Measurements from ENCODE around the gene SPNS2. TPM values are rescaled to one million over a fixed set of nuclear protein-coding genes. Genes with fewer than 3 reads are reported as not detected.

The SPNS2 gene
- total RNA-seq, 4 donors from 2014 or later: 25.1 to 76.3 (median 49.6) TPM

GRCh38 chr17:4584917-4585637 is 86.4 kb downstream of the SPNS2 start:
- H3K9me3 ChIP-seq: no peaks in the 10 kb centered on the region
- peaks cover 49% of the 10 kb centered on the region for H3K27me3 ChIP-seq
- H3K4me1 ChIP-seq: peaks cover 17% of the 10 kb centered on the region
- 49% methylated on average over 18 of the region's 57 CpGs for WGBS
- no peak for TF ChIP-seq POLR2AphosphoS5 (IDR thresholded peaks at IDR 0.05)
- no peaks in the 10 kb centered on the region for H3K36me3 ChIP-seq
- DNase-seq (ENCODE audit: low spot score in 2 of 2): no peak
- H3K27ac ChIP-seq: no peak overlapping the region
- H3K4me3 ChIP-seq: peak overlapping the region; percentile 60

- Histone ChIP-seq H3K27me3 (peaks cover 49% of the 10 kb centered on the region), H3K4me3 (peak overlapping the region; percentile 60), H3K27ac (no peak overlapping the region), H3K9me3 (no peaks in the 10 kb centered on the region), H3K36me3 (no peaks in the 10 kb centered on the region), H3K4me1 (peaks cover 17% of the 10 kb centered on the region)
- DNase-seq (ENCODE audit: low spot score in 2 of 2): no peak
- 84% methylated on average over 7 of the region's 7 CpGs for WGBS
- TF ChIP-seq CTCF (IDR thresholded peaks at IDR 0.05) (no peak), EP300 (IDR thresholded peaks at IDR 0.05) (no peak), POLR2AphosphoS5 (IDR thresholded peaks at IDR 0.05) (no peak), POLR2A (IDR thresholded peaks at IDR 0.05) (no peak)
These were observed 86.9 kb downstream of the SPNS2 start for GRCh38 chr17:4585638-4585994.

GRCh38 chr17:4586043-4586442 is 87.4 kb downstream of the SPNS2 start:
- H3K27me3 ChIP-seq: peaks cover 49% of the 10 kb centered on the region
- no peaks in the 10 kb centered on the region for H3K9me3 ChIP-seq
- no peak for DNase-seq (ENCODE audit: low spot score in 2 of 2)
- H3K36me3 ChIP-seq: no peaks in the 10 kb centered on the region
- H3K27ac ChIP-seq: no peak overlapping the region
- TF ChIP-seq EP300 (IDR thresholded peaks at IDR 0.05) (no peak), POLR2AphosphoS5 (IDR thresholded peaks at IDR 0.05) (no peak), CTCF (IDR thresholded peaks at IDR 0.05) (no peak), POLR2A (IDR thresholded peaks at IDR 0.05) (no peak)
- 86% methylated on average over 9 of the region's 9 CpGs for WGBS
- H3K4me1 ChIP-seq: peaks cover 17% of the 10 kb centered on the region
- H3K4me3 ChIP-seq: no peak overlapping the region

GRCh38 chr17:4587195-4587594 is 88.5 kb downstream of the SPNS2 start:
- Histone ChIP-seq H3K27me3 (peaks cover 38% of the 10 kb centered on the region), H3K9me3 (no peaks in the 10 kb centered on the region), H3K27ac (no peak overlapping the region), H3K36me3 (no peaks in the 10 kb centered on the region), H3K4me1 (peaks cover 17% of the 10 kb centered on the region), H3K4me3 (no peak overlapping the region)
- TF ChIP-seq POLR2A (IDR thresholded peaks at IDR 0.05) (no peak), POLR2AphosphoS5 (IDR thresholded peaks at IDR 0.05) (no peak), EP300 (IDR thresholded peaks at IDR 0.05) (no peak), CTCF (IDR thresholded peaks at IDR 0.05) (no peak)
- 91% methylated on average over 5 of the region's 7 CpGs for WGBS
- no peak for DNase-seq (ENCODE audit: low spot score in 2 of 2)

- WGBS: 75% methylated on average over 7 of the region's 9 CpGs
These were observed 89.1 kb downstream of the SPNS2 start for GRCh38 chr17:4587803-4588202.

GRCh38 chr17:4588391-4588790 is 89.7 kb downstream of the SPNS2 start:
- peaks cover 26% of the 10 kb centered on the region for H3K27me3 ChIP-seq
- H3K4me3 ChIP-seq: no peak overlapping the region
- WGBS: 75% methylated on average over 11 of the region's 11 CpGs
- no peaks in the 10 kb centered on the region for H3K36me3 ChIP-seq
- H3K4me1 ChIP-seq: peaks cover 17% of the 10 kb centered on the region
- H3K9me3 ChIP-seq: no peaks in the 10 kb centered on the region
- TF ChIP-seq POLR2AphosphoS5 (IDR thresholded peaks at IDR 0.05): no peak
- no peak for TF ChIP-seq EP300 (IDR thresholded peaks at IDR 0.05)
- TF ChIP-seq POLR2A (IDR thresholded peaks at IDR 0.05): no peak
- no peak for TF ChIP-seq CTCF (IDR thresholded peaks at IDR 0.05)
- no peak for DNase-seq (ENCODE audit: low spot score in 2 of 2)
- no peak overlapping the region for H3K27ac ChIP-seq

More at GRCh38 chr17:4587803-4588202, 89.1 kb downstream of the SPNS2 start:
- no peak for DNase-seq (ENCODE audit: low spot score in 2 of 2)
- Histone ChIP-seq H3K4me3 (no peak overlapping the region), H3K4me1 (peaks cover 17% of the 10 kb centered on the region), H3K9me3 (no peaks in the 10 kb centered on the region), H3K27ac (peak overlapping the region; percentile 20), H3K36me3 (no peaks in the 10 kb centered on the region), H3K27me3 (peaks cover 31% of the 10 kb centered on the region)
- TF ChIP-seq POLR2A (IDR thresholded peaks at IDR 0.05) (no peak), EP300 (IDR thresholded peaks at IDR 0.05) (no peak)

Other genes starting within 250 kb of the SPNS2 start
- gene ANKFY1, start 234.9 kb upstream of the SPNS2 start, total RNA-seq: 10 to 100 TPM; 25.6 to 70.6 (median 44.9) TPM
- 10 to 100 TPM; 53.4 to 75.4 (median 67.4) TPM for gene UBE2G1, start 132.2 kb upstream of the SPNS2 start, total RNA-seq
- under 1 TPM in 1 of 4 donors, not detected in 3; 0.72 TPM for gene SPNS3, start 64.9 kb upstream of the SPNS2 start, total RNA-seq
- 100 to 1,000 TPM in 1 of 4 donors, 10 to 100 TPM in 3; 73.4 to 127 (median 83.8) TPM for gene MYBBP1A, start 56.5 kb downstream of the SPNS2 start, total RNA-seq
- gene GGT6, start 61.7 kb downstream of the SPNS2 start, total RNA-seq: 100 to 1,000 TPM in 3 of 4 donors, 10 to 100 TPM in 1; 64.6 to 187 (median 134) TPM
- gene SMTNL2, start 85.6 kb downstream of the SPNS2 start, total RNA-seq: 1 to 10 TPM in 1 of 4 donors, under 1 TPM in 2, not detected in 1; 0.64 to 1.3 (median 0.81) TPM
- gene ALOX15, start 142.8 kb downstream of the SPNS2 start, total RNA-seq: 1 to 10 TPM in 1 of 4 donors, under 1 TPM in 3; 0.15 to 1.5 (median 0.36) TPM
- gene PELP1, start 205.3 kb downstream of the SPNS2 start, total RNA-seq: 10 to 100 TPM; 32.2 to 79.3 (median 60.9) TPM
- gene ARRB2, start 211.8 kb downstream of the SPNS2 start, total RNA-seq: 10 to 100 TPM; 12.1 to 20.6 (median 16.0) TPM
- 10 to 100 TPM; 15.0 to 38.0 (median 26.4) TPM for gene MED11, start 232.5 kb downstream of the SPNS2 start, total RNA-seq
- gene ZMYND15, start 241.0 kb downstream of the SPNS2 start, total RNA-seq: 1 to 10 TPM in 2 of 4 donors, under 1 TPM in 2; 0.40 to 2.8 (median 1.3) TPM
- 10 to 100 TPM; 12.5 to 33.9 (median 18.8) TPM for gene CXCL16, start 241.0 kb downstream of the SPNS2 start, total RNA-seq